ENCODE results near the gene SAPCD2.
"Not testable (repeated sequence)": the region's sequence is repeated elsewhere in the genome, so short reads cannot be mapped to it uniquely, and the experiment has no call there.

SAPCD2 gene

GRCh38 chr9:137070201-137070905, at the start of gene SAPCD2:
Gene SAPCD2, minus strand, starts transcription at chr9:137070557. Its CDS starts 97 bp downstream, at chr9:137070460.
- no peak for TF ChIP-seq CTCF (IDR thresholded peaks at IDR 0.05)
- Mint-ChIP-seq H3K27me3 (ENCODE audit: low read depth, poor library complexity) (peaks cover 31% of the 10 kb centered on the region), H3K4me3 (peak within 1 kb of the TSS; percentile 79), H3K4me1 (peaks cover 19% of the 10 kb centered on the region), H3K9me3 (no peaks in the 10 kb centered on the region), H3K27ac (no peak within 1 kb of the TSS), H3K36me3 (ENCODE audit: low read depth) (no peaks in the 10 kb centered on the region)
- DNase-seq = peak; percentile 89

GRCh38 chr9:137118092-137118603, 47.8 kb upstream of the SAPCD2 start:
- H3K4me3 Mint-ChIP-seq; H3K27ac Mint-ChIP-seq; DNase-seq; H3K9me3 Mint-ChIP-seq; H3K36me3 Mint-ChIP-seq (ENCODE audit: low read depth); H3K4me1 Mint-ChIP-seq: not testable (repeated sequence)
- peaks cover 40% of the 10 kb centered on the region for H3K27me3 Mint-ChIP-seq (ENCODE audit: low read depth, poor library complexity)

GRCh38 chr9:137117269-137117731, 46.9 kb upstream of the SAPCD2 start:
- H3K9me3 Mint-ChIP-seq = no peaks in the 10 kb centered on the region
- no peak for TF ChIP-seq CTCF (IDR thresholded peaks at IDR 0.05)
- H3K27ac Mint-ChIP-seq = no peak overlapping the region
- no peaks in the 10 kb centered on the region for H3K36me3 Mint-ChIP-seq (ENCODE audit: low read depth)
- no peak overlapping the region for H3K4me3 Mint-ChIP-seq
- peaks cover 45% of the 10 kb centered on the region for H3K27me3 Mint-ChIP-seq (ENCODE audit: low read depth, poor library complexity)
- H3K4me1 Mint-ChIP-seq = peaks cover 7% of the 10 kb centered on the region
- DNase-seq = no peak

- H3K4me3 Mint-ChIP-seq = no peak overlapping the region
These were observed 46.4 kb upstream of the SAPCD2 start for GRCh38 chr9:137116728-137117127.

GRCh38 chr9:137116027-137116507, 45.7 kb upstream of the SAPCD2 start:
- DNase-seq = no peak
- Mint-ChIP-seq H3K27me3 (ENCODE audit: low read depth, poor library complexity) (peaks cover 43% of the 10 kb centered on the region), H3K36me3 (ENCODE audit: low read depth) (no peaks in the 10 kb centered on the region), H3K9me3 (no peaks in the 10 kb centered on the region), H3K27ac (no peak overlapping the region), H3K4me3 (no peak overlapping the region), H3K4me1 (no peaks in the 10 kb centered on the region)
- TF ChIP-seq CTCF (IDR thresholded peaks at IDR 0.05) = no peak

More at GRCh38 chr9:137116728-137117127, 46.4 kb upstream of the SAPCD2 start:
- DNase-seq = no peak
- Mint-ChIP-seq H3K4me1 (peaks cover under 1% of the 10 kb centered on the region), H3K36me3 (ENCODE audit: low read depth) (no peaks in the 10 kb centered on the region), H3K9me3 (no peaks in the 10 kb centered on the region), H3K27me3 (ENCODE audit: low read depth, poor library complexity) (peaks cover 45% of the 10 kb centered on the region), H3K27ac (no peak overlapping the region)
- no peak for TF ChIP-seq CTCF (IDR thresholded peaks at IDR 0.05)

- Mint-ChIP-seq H3K9me3 (no peaks in the 10 kb centered on the region), H3K27ac (no peak overlapping the region), H3K36me3 (ENCODE audit: low read depth) (no peaks in the 10 kb centered on the region), H3K4me1 (no peaks in the 10 kb centered on the region), H3K27me3 (ENCODE audit: low read depth, poor library complexity) (peaks cover 43% of the 10 kb centered on the region), H3K4me3 (no peak overlapping the region)
- no peak for DNase-seq
- TF ChIP-seq CTCF (IDR thresholded peaks at IDR 0.05) = no peak
These were observed 45.2 kb upstream of the SAPCD2 start for GRCh38 chr9:137115394-137116026.
